CD14-positive monocyte (primary cell): ENCODE measurements around the gene EXOC6. TPM values are rescaled to one million over a fixed set of nuclear protein-coding genes. Genes with fewer than 3 reads are reported as not detected.
A peak's percentile ranks its signal among the peaks of the same experiment; 100 is the strongest.

Experiments
- DNase-seq, 3 donors: peaks; one replicate each; pipeline ENCODE4 v3.0.0-alpha.2; 2011 to 2022
- H2AFZ ChIP-seq: 2 replicates; pipeline ENCODE4 v1.6.0; 2012; ENCODE audit warnings: mild to moderate bottlenecking, low read depth, low read length, inconsistent platforms; ENCODE audit not compliant: insufficient read depth, poor library complexity, severe bottlenecking
- H3K27ac ChIP-seq, 2 donors: 1 replicate in 1 of 2; 2 replicates in 1 of 2; pipeline ENCODE4 v1.5.1; 2012 to 2013; ENCODE audit warnings: low read length in 2 of 2, control low read depth in 1 of 2, inconsistent platforms in 1 of 2, low read depth in 1 of 2, mild to moderate bottlenecking in 1 of 2
- H3K27me3 ChIP-seq, 2 donors: one replicate each; pipeline versions ENCODE4 v1.6.0 to v1.6.1; 2011 to 2013; ENCODE audit warnings: low read length in 2 of 2; ENCODE audit not compliant: control insufficient read depth in 2 of 2, insufficient read depth in 2 of 2
- H3K36me3 ChIP-seq, 2 donors: replicated peaks in 1 of 2; 1 replicate in 1 of 2; 2 replicates in 1 of 2; pipeline versions ENCODE4 v1.5.1 to v1.6.1; 2012 to 2013; ENCODE audit warnings: low read length in 2 of 2, control low read depth in 1 of 2, inconsistent platforms in 1 of 2, mild to moderate bottlenecking in 1 of 2; ENCODE audit not compliant: insufficient read depth in 2 of 2, control insufficient read depth in 1 of 2
- H3K4me1 ChIP-seq, 2 donors: 1 replicate in 1 of 2; 2 replicates in 1 of 2; pipeline versions ENCODE4 v1.5.1 to v1.6.1; 2012 to 2013; ENCODE audit warnings: low read length in 2 of 2, control low read depth in 1 of 2, inconsistent platforms in 1 of 2, mild to moderate bottlenecking in 1 of 2, moderate library complexity in 1 of 2; ENCODE audit not compliant: insufficient read depth in 2 of 2, control insufficient read depth in 1 of 2
- H3K4me2 ChIP-seq: replicated peaks from 2 replicates; pipeline ENCODE3; 2012; ENCODE audit warnings: low read length, moderate library complexity, mild to moderate bottlenecking; ENCODE audit not compliant: poor library complexity, severe bottlenecking; ENCODE audit errors: extremely low read depth
- H3K4me3 ChIP-seq, 3 experiments: fragments of 200-600 bp in 1 of 3; sonication (generic) in 1 of 3; replicated peaks in 1 of 3; 1 replicate in 2 of 3; 2 replicates in 1 of 3; pipeline ENCODE4 v1.5.1; 2011 to 2013; ENCODE audit warnings: low read length in 3 of 3, mild to moderate bottlenecking in 3 of 3, control low read depth in 2 of 3, low read depth in 2 of 3, inconsistent platforms in 1 of 3, moderate library complexity in 1 of 3
- H3K79me2 ChIP-seq: 2 replicates; pipeline ENCODE4 v1.6.0; 2012; ENCODE audit warnings: mild to moderate bottlenecking, control low read depth, inconsistent platforms, low read length, moderate library complexity; ENCODE audit not compliant: insufficient read depth
- H3K9ac ChIP-seq: 2 replicates; pipeline ENCODE4 v1.6.0; 2017; ENCODE audit warnings: low read length, mild to moderate bottlenecking; ENCODE audit not compliant: insufficient read depth, poor library complexity, severe bottlenecking
- H3K9me3 ChIP-seq, 2 donors: replicated peaks in 1 of 2; 1 replicate in 1 of 2; 2 replicates in 1 of 2; pipeline versions ENCODE4 v1.5.1 to v1.6.1; 2012 to 2013; ENCODE audit warnings: low read length in 2 of 2, control low read depth in 1 of 2; ENCODE audit not compliant: control insufficient read depth in 1 of 2, insufficient read depth in 1 of 2
- H4K20me1 ChIP-seq: 2 replicates; pipeline ENCODE4 v1.6.0; 2012; ENCODE audit warnings: mild to moderate bottlenecking, low read length, control low read depth, moderate library complexity; ENCODE audit not compliant: insufficient read depth
- H3K27ac Mint-ChIP-seq, 7 donors: one replicate each; pipeline ENCODE4 v1.8.0; 2020; ENCODE audit warnings: mild to moderate bottlenecking in 7 of 7, mixed read lengths in 7 of 7, moderate library complexity in 6 of 7, inconsistent platforms in 2 of 7
- H3K27me3 Mint-ChIP-seq, 3 donors: one replicate each; pipeline ENCODE4 v1.8.0; 2021 to 2022; ENCODE audit warnings: low read depth in 3 of 3, mild to moderate bottlenecking in 3 of 3, mixed read lengths in 3 of 3, moderate library complexity in 3 of 3, inconsistent platforms in 1 of 3
- H3K36me3 Mint-ChIP-seq, 2 donors: one replicate each; pipeline ENCODE4 v1.8.0; 2020; ENCODE audit warnings: mixed read lengths in 2 of 2, inconsistent platforms in 1 of 2, mild to moderate bottlenecking in 1 of 2
- H3K4me1 Mint-ChIP-seq: one replicate; pipeline ENCODE4 v1.8.0; 2020; ENCODE audit warnings: mild to moderate bottlenecking, mixed read lengths
- H3K4me3 Mint-ChIP-seq, 2 donors: one replicate each; pipeline ENCODE4 v1.8.0; 2020; ENCODE audit warnings: mild to moderate bottlenecking in 2 of 2, mixed read lengths in 2 of 2, moderate library complexity in 1 of 2
- H3K9me3 Mint-ChIP-seq, 7 donors: one replicate each; pipeline ENCODE4 v1.8.0; 2020 to 2022; ENCODE audit warnings: mixed read lengths in 7 of 7, mild to moderate bottlenecking in 6 of 7, moderate library complexity in 6 of 7, inconsistent platforms in 2 of 7
- CTCF ChIP-seq: fragments of 200-600 bp; IDR thresholded peaks from one replicate; pipeline ENCODE4 v1.8.0; 2022; ENCODE audit warnings: antibody characterized with exemption, mild to moderate bottlenecking
- WGBS: methylation state at CpG from one replicate; pipeline ENCODE4 v1.1.5; 2013; ENCODE audit warnings: missing lambda C conversion rate; ENCODE audit not compliant: insufficient coverage; 5-methylcytosine and 5-hydroxymethylcytosine counted together
- intact Hi-C, 2 donors: fragments of 100-400 bp; cut with micrococcal nuclease; formaldehyde crosslinking; loops; one replicate each; pipeline versions ENCODE4 v1.15.0 to v1.15.1; 2023
- polyA plus RNA-seq, 3 donors: library from polyadenylated mRNA; depleted of rRNA in 1 of 3; unstranded in 2 of 3; stranded (reverse) in 1 of 3; fragments of 300-500 nt in 2 of 3; fragments of >200 nt in 1 of 3; fragmentation: Illumina TruSeq in 2 of 3; gene quantifications; 1 replicate in 2 of 3; 2 replicates in 1 of 3; pipeline ENCODE4 v1.2.3, GENCODE V29; 2012 to 2021

The EXOC6 gene
- polyA plus RNA-seq, 3 donors = 7.5 to 9.6 (median 8.3) TPM

GRCh38 chr10:93067443-93068365 is 219.4 kb downstream of the EXOC6 start:
- no peaks in the 10 kb centered on the region for H4K20me1 ChIP-seq
- peaks cover 0 to 60% of the 10 kb centered on the region in 2 donors for H3K9me3 ChIP-seq
- no peak overlapping the region for H3K27ac ChIP-seq
- Mint-ChIP-seq H3K4me1 (peaks cover 21% of the 10 kb centered on the region), H3K27me3 (peaks cover 89 to 99% (median 98%) of the 10 kb centered on the region in 3 donors), H3K27ac (no peak overlapping the region), H3K36me3 (peaks cover 0 to 17% of the 10 kb centered on the region in 2 donors), H3K4me3 (peak overlapping the region in 1 of 2 donors; percentile 91), H3K9me3 (peaks cover 0 to 16% (median 3%) of the 10 kb centered on the region in 7 donors)
- 14% methylated on average over 15 of the region's 17 CpGs for WGBS
- intact Hi-C loops = no loop called here
- no peak for DNase-seq
- no peak for TF ChIP-seq CTCF
- no peaks in the 10 kb centered on the region for H3K79me2 ChIP-seq
- H2AFZ ChIP-seq = no peak overlapping the region
- no peak overlapping the region for H3K4me3 ChIP-seq
- H3K4me1 ChIP-seq = peaks cover 5 to 12% of the 10 kb centered on the region in 2 donors
- no peak overlapping the region for H3K4me2 ChIP-seq
- H3K36me3 ChIP-seq = no peaks in the 10 kb centered on the region
- H3K27me3 ChIP-seq = peaks cover 76 to 94% of the 10 kb centered on the region in 2 donors
- no peak overlapping the region for H3K9ac ChIP-seq

- Histone ChIP-seq H4K20me1 (no peaks in the 10 kb centered on the region), H3K9ac (no peak overlapping the region), H3K4me2 (no peak overlapping the region), H3K9me3 (peaks cover 0 to 66% of the 10 kb centered on the region in 2 donors), H2AFZ (no peak overlapping the region), H3K27me3 (peaks cover 83 to 97% of the 10 kb centered on the region in 2 donors), H3K4me3 (no peak overlapping the region), H3K36me3 (no peaks in the 10 kb centered on the region), H3K79me2 (no peaks in the 10 kb centered on the region), H3K4me1 (peaks cover 11 to 18% of the 10 kb centered on the region in 2 donors), H3K27ac (no peak overlapping the region)
- peak overlapping the region in 1 of 2 donors; percentile 91 for H3K4me3 Mint-ChIP-seq
- peaks cover 90 to 99% (median 99%) of the 10 kb centered on the region in 3 donors for H3K27me3 Mint-ChIP-seq
- H3K27ac Mint-ChIP-seq = no peak overlapping the region
- no peak for TF ChIP-seq CTCF
- intact Hi-C loops = no loop called here
- H3K36me3 Mint-ChIP-seq = peaks cover 0 to 17% of the 10 kb centered on the region in 2 donors
- DNase-seq = no peak
- WGBS = 2% methylated on average over 63 of the region's 73 CpGs
- peaks cover 0 to 16% (median 3%) of the 10 kb centered on the region in 7 donors for H3K9me3 Mint-ChIP-seq
- peaks cover 26% of the 10 kb centered on the region for H3K4me1 Mint-ChIP-seq
Measured at GRCh38 chr10:93068411-93069244, 220.3 kb downstream of the EXOC6 start.
